Prostate gland (tissue), 2 donors: ENCODE measurements around the gene MYH15. TPM values are rescaled to one million over a fixed set of nuclear protein-coding genes. Genes with fewer than 3 reads are reported as not detected.

ENCODE experiments used
- DNase-seq: peaks from one replicate; pipeline ENCODE4 v3.0.0-alpha.2; 2019; ENCODE audit warnings: low spot score
- H3K27ac ChIP-seq, 2 donors: fragments of 200-600 bp; sonication (generic); 2 replicates each; pipeline ENCODE4 v1.5.1; 2017 to 2019
- H3K27me3 ChIP-seq: fragments of 200-600 bp; sonication (generic); replicated peaks from 2 replicates; pipeline ENCODE4 v1.5.1; 2019; ENCODE audit not compliant: insufficient read depth
- H3K36me3 ChIP-seq, 2 donors: fragments of 200-600 bp; sonication (generic); 1 replicate in 1 of 2; 2 replicates in 1 of 2; pipeline versions ENCODE4 v1.5.1 to v1.8.1; 2017 to 2019
- H3K4me1 ChIP-seq: fragments of 200-600 bp; sonication (generic); replicated peaks from 2 replicates; pipeline ENCODE4 v1.5.1; 2019
- H3K4me3 ChIP-seq, 2 donors: fragments of 200-600 bp; sonication (generic); 2 replicates each; pipeline ENCODE4 v1.5.1; 2017 to 2019
- H3K9me3 ChIP-seq: fragments of 200-600 bp; sonication (generic); 2 replicates; pipeline ENCODE4 v1.5.1; 2017
- CTCF ChIP-seq, 4 experiments: fragments of 200-600 bp in 2 of 4; fragments of 450-650 bp in 2 of 4; sonication (generic) in 2 of 4; IDR thresholded peaks; 1 replicate in 3 of 4; 2 replicates in 1 of 4; pipeline ENCODE4 v1.5.1; 2016 to 2019; ENCODE audit warnings: antibody characterized with exemption in 4 of 4, mild to moderate bottlenecking in 2 of 4, moderate library complexity in 2 of 4
- POLR2A ChIP-seq: fragments of 450-650 bp; IDR thresholded peaks from one replicate; pipeline ENCODE4 v1.6.1; 2016; ENCODE audit warnings: antibody characterized with exemption, mild to moderate bottlenecking
- POLR2AphosphoS5 ChIP-seq: sonication (generic); formaldehyde crosslinking; IDR thresholded peaks from one replicate; pipeline ENCODE4 v1.6.1; 2017; ENCODE audit warnings: antibody characterized with exemption
- WGBS: methylation state at CpG from one replicate; pipeline ENCODE4 v1.1.5; 2018; 5-methylcytosine and 5-hydroxymethylcytosine counted together
- intact Hi-C: fragments of 100-400 bp; cut with DNase I; formaldehyde crosslinking; loops from one replicate; pipeline ENCODE4 v1.14.2; 2022
- total RNA-seq, 2 donors: library from RNA; depleted of rRNA; stranded (reverse); fragments of >200 nt; gene quantifications; one replicate each; pipeline ENCODE4 v1.1.0, GENCODE V29; 2016

MYH15 gene
- total RNA-seq, 2 donors from 2014 or later: 0.68 TPM

GRCh38 chr3:108448593-108448992 is 61.8 kb downstream of the MYH15 start:
- Histone ChIP-seq H3K4me1 (no peaks in the 10 kb centered on the region), H3K4me3 (no peak overlapping the region), H3K27ac (no peak overlapping the region), H3K36me3 (no peaks in the 10 kb centered on the region), H3K9me3 (no peaks in the 10 kb centered on the region), H3K27me3 (no peaks in the 10 kb centered on the region)
- intact Hi-C loops: no loop called here
- DNase-seq: no peak
- WGBS: 79% methylated on average over 1 of the region's 1 CpG
- TF ChIP-seq CTCF (IDR thresholded peaks at IDR 0.05) (no peak), POLR2A (no peak), POLR2AphosphoS5 (no peak)

GRCh38 chr3:108447096-108447847 is 63.1 kb downstream of the MYH15 start:
- intact Hi-C loops: no loop called here
- no peaks in the 10 kb centered on the region for H3K27me3 ChIP-seq
- no peak overlapping the region for H3K4me3 ChIP-seq
- H3K9me3 ChIP-seq: no peaks in the 10 kb centered on the region
- TF ChIP-seq POLR2A: no peak
- TF ChIP-seq POLR2AphosphoS5: no peak
- no peak for TF ChIP-seq CTCF (IDR thresholded peaks at IDR 0.05)
- no peaks in the 10 kb centered on the region for H3K4me1 ChIP-seq
- DNase-seq: no peak
- WGBS: 95% methylated on average over 3 of the region's 3 CpGs
- H3K27ac ChIP-seq: no peak overlapping the region
- no peaks in the 10 kb centered on the region for H3K36me3 ChIP-seq

- no peak for DNase-seq
- no peaks in the 10 kb centered on the region for H3K27me3 ChIP-seq
- no peaks in the 10 kb centered on the region for H3K4me1 ChIP-seq
- intact Hi-C loops: no loop called here
- no peak overlapping the region for H3K4me3 ChIP-seq
- no peak overlapping the region for H3K27ac ChIP-seq
- WGBS: 71% methylated on average over 2 of the region's 2 CpGs
- no peaks in the 10 kb centered on the region for H3K9me3 ChIP-seq
- no peak for TF ChIP-seq CTCF (IDR thresholded peaks at IDR 0.05)
- TF ChIP-seq POLR2A: no peak
- H3K36me3 ChIP-seq: no peaks in the 10 kb centered on the region
Observed at GRCh38 chr3:108442281-108442680, 68.1 kb downstream of the MYH15 start.

GRCh38 chr3:108441518-108441917 is 68.9 kb downstream of the MYH15 start:
- WGBS: 64% methylated on average over 2 of the region's 2 CpGs
- no peak for DNase-seq
- no peaks in the 10 kb centered on the region for H3K9me3 ChIP-seq
- TF ChIP-seq CTCF (IDR thresholded peaks at IDR 0.05) (no peak), POLR2AphosphoS5 (no peak), POLR2A (no peak)
- H3K27me3 ChIP-seq: no peaks in the 10 kb centered on the region
- no peak overlapping the region for H3K4me3 ChIP-seq
- H3K4me1 ChIP-seq: no peaks in the 10 kb centered on the region
- H3K36me3 ChIP-seq: no peaks in the 10 kb centered on the region
- intact Hi-C loops: no loop called here
- no peak overlapping the region for H3K27ac ChIP-seq

DNA sequence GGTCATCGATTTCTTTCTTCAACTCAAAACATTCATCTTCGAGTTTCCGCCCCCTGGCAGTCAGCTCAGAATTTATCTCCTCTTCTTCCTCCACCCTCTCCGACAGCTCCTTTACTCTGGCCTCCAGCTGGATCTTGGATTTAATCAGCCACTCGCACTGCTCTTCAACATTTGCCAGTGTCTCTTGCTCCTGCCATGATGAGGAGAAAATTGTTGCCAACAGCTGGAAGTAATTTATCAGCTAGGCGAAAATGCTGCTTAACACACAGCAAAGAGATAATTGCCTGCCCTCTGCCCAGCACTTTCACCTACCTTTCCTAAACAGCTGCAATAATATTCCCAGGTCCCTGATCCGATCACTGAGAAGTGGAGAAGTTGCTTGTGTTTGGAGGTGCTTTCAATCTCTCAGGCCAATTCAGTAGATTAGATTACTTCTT is 69.3 kb downstream of the MYH15 start:
- intact Hi-C loops: no loop called here
- Histone ChIP-seq H3K36me3 (no peaks in the 10 kb centered on the region), H3K27me3 (no peaks in the 10 kb centered on the region), H3K9me3 (no peaks in the 10 kb centered on the region), H3K4me3 (no peak overlapping the region), H3K4me1 (no peaks in the 10 kb centered on the region), H3K27ac (no peak overlapping the region)
- TF ChIP-seq POLR2AphosphoS5: no peak
- TF ChIP-seq POLR2A: no peak
- no peak for TF ChIP-seq CTCF (IDR thresholded peaks at IDR 0.05)
- DNase-seq: no peak
- 73% methylated on average over 7 of the region's 7 CpGs for WGBS
